HUES64 (cell line): ENCODE measurements around the gene AWAT2.

Experiments used
- H3K27ac ChIP-seq: 2 replicates; pipeline ENCODE4 v1.7.0; 2013; ENCODE audit warnings: low read depth, low read length, inconsistent platforms
- H3K27me3 ChIP-seq: 2 replicates; pipeline ENCODE4 v1.6.1; 2013; ENCODE audit warnings: mild to moderate bottlenecking, low read length; ENCODE audit not compliant: insufficient read depth
- H3K36me3 ChIP-seq: 2 replicates; pipeline ENCODE4 v1.6.1; 2013; ENCODE audit warnings: mild to moderate bottlenecking, low read length; ENCODE audit not compliant: insufficient read depth
- H3K4me1 ChIP-seq: 2 replicates; pipeline ENCODE4 v1.6.1; 2013; ENCODE audit warnings: mild to moderate bottlenecking, low read length, moderate library complexity; ENCODE audit not compliant: insufficient read depth
- H3K4me3 ChIP-seq: 2 replicates; pipeline ENCODE4 v1.5.1; 2013; ENCODE audit warnings: mild to moderate bottlenecking, low read length, moderate library complexity
- H3K9ac ChIP-seq: 2 replicates; pipeline ENCODE4 v1.6.1; 2013; ENCODE audit warnings: mild to moderate bottlenecking, low read depth, low read length
- H3K9me3 ChIP-seq: 2 replicates; pipeline ENCODE4 v1.6.1; 2013; ENCODE audit warnings: low read depth, low read length; ENCODE audit not compliant: insufficient read depth
- WGBS: fragments of 150-250, 120-280 bp; methylation state at CpG from one replicate; pipeline ENCODE4 v1.1.7; 2013; ENCODE audit warnings: missing lambda C conversion rate; 5-methylcytosine and 5-hydroxymethylcytosine counted together

The AWAT2 gene

DNA sequence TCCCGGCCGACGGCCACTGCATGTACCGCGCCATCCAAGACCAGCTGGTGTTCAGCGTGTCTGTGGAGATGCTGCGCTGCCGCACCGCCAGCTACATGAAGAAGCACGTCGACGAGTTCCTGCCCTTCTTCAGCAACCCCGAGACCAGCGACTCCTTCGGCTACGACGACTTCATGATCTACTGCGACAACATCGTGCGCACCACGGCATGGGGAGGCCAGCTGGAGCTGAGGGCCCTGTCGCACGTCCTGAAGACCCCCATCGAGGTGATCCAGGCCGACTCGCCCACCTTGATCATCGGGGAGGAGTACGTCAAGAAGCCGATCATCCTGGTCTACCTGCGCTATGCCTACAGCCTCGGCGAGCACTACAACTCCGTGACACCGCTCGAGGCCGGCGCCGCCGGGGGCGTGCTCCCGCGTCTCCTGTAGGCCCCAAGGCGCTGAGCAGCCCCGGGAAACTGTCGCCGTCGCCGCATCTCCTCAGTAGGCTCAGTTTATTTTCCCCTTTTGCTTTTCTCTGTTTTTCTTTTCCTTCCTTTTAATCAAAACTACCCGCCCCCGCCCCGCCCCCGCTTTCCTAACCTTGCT, 13.3 kb upstream of the AWAT2 start:
- Histone ChIP-seq H3K36me3 (no peaks in the 10 kb centered on the region), H3K9me3 (no peaks in the 10 kb centered on the region), H3K27me3 (no peaks in the 10 kb centered on the region), H3K4me1 (no peaks in the 10 kb centered on the region), H3K27ac (no peak overlapping the region), H3K4me3 (no peak overlapping the region), H3K9ac (no peak overlapping the region)
- WGBS: 97% methylated on average over 52 of the region's 52 CpGs

DNA sequence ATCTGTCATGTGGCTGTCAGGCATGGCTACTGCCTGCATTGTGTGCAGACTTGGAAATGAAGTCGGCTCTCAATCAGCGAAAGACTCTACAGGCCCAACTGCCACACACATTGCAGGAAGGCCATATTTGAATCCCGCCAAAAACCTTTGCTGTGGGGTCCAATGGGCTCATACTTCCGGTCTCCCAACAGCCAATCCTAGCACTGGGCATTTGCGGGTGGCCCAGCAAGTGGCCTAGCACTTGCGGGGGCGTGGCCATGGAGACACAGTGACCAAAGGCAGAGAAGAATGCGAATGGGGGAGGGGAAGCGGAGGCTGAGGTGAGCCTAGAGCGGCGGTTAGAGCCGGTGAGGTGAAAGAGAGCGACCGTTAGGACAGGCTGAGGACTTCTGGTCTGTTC, 12.3 kb upstream of the AWAT2 start, which contains the start of gene OTUD6A:
OTUD6A (plus strand) TSS at position 382 of the 400 bp plus-strand sequence. CDS start 68 bp downstream, outside the sequence.
- H3K4me3 ChIP-seq: no peak within 1 kb of the TSS
- H3K36me3 ChIP-seq: no peaks in the 10 kb centered on the region
- no peaks in the 10 kb centered on the region for H3K9me3 ChIP-seq
- no peak within 1 kb of the TSS for H3K27ac ChIP-seq
- H3K9ac ChIP-seq: no peak within 1 kb of the TSS
- 93% methylated on average over 14 of the region's 14 CpGs for WGBS
- H3K4me1 ChIP-seq: no peaks in the 10 kb centered on the region
- no peaks in the 10 kb centered on the region for H3K27me3 ChIP-seq

DNA sequence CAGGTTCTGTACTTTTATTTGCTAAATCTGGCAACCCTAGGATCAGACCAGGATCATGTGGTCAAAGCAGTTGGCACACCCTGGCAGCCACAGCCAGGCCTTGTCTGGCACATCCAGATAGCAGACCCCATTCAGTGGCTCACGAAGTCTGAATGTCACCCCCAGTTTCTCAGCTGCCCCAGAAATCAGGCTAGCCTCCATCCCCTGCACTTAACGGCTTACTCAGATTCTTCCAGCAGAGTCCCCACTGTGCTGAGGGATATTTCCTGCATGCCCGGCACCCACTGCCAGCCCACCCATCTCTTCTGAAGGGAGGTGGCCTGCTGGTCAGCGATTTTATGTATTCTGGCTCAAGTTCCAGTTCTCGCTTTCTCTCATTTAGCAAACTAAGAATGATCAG, 4.7 kb upstream of the AWAT2 start:
- no peaks in the 10 kb centered on the region for H3K36me3 ChIP-seq
- no peak overlapping the region for H3K27ac ChIP-seq
- no peak overlapping the region for H3K4me3 ChIP-seq
- no peak overlapping the region for H3K9ac ChIP-seq
- no peaks in the 10 kb centered on the region for H3K27me3 ChIP-seq
- H3K4me1 ChIP-seq: no peaks in the 10 kb centered on the region
- H3K9me3 ChIP-seq: no peaks in the 10 kb centered on the region
- 87% methylated on average over 5 of the region's 5 CpGs for WGBS

DNA sequence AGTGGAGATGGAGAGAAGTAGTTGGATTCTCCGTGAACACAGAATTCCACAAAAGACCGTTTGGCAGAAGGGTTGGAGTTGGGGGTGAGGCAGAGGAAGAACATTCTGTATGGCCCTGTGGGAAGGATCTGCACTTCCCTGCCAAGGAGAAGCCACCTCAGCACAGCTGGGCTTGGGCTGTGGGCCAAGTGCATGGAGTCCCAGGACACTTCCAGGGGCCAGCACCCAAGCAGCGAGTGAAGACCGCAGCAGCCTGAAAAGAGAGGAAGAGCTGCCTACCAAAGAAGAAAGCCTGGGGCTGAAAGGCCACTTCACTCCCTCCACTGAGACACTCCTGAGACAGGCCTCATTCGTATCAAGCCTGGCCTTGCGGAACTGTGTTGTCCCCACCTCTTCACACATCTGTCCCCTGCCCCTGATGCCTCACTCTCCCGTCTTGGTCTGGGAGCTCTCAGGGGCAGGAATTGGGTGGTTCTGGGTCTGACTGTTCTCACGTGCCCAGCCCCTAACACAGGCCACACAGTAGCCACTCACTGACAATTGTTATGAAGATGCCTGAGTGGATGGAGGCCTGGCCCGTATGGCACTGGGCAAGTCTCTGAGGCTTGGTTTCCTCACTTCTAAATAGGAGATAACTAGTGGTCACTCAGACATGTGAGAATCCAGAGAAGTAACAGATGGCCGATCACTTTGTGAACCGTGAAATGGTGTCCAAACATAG, 3.3 kb upstream of the AWAT2 start:
- no peaks in the 10 kb centered on the region for H3K9me3 ChIP-seq

DNA sequence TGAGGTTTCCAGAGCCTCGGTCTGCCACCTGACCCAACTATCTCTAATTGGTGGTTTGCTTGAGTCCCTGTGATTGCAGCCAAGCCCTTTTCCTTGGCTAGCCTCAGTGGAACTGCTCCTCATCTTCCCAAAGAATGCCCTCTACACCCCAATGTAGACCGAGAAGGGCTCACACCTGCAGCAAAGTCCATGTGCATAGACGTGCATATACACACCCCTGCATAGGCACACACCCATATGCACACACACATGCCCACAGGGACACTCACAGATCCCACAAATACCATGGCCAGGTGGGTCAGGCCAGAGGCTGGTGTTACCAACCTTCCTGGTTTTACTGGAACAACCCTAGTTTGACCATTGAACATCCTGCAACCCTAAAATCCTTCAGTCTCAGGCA, 332 bp downstream of the AWAT2 start:
- no peak overlapping the region for H3K27ac ChIP-seq
- 91% methylated on average over 3 of the region's 3 CpGs for WGBS
- no peaks in the 10 kb centered on the region for H3K4me1 ChIP-seq
- H3K4me3 ChIP-seq: no peak overlapping the region
- no peaks in the 10 kb centered on the region for H3K36me3 ChIP-seq
- H3K27me3 ChIP-seq: no peaks in the 10 kb centered on the region
- H3K9me3 ChIP-seq: no peaks in the 10 kb centered on the region
- H3K9ac ChIP-seq: no peak overlapping the region

More for the DNA sequence above, 3.3 kb upstream of the AWAT2 start:
- Histone ChIP-seq H3K27me3 (no peaks in the 10 kb centered on the region), H3K4me3 (no peak overlapping the region), H3K27ac (no peak overlapping the region), H3K36me3 (no peaks in the 10 kb centered on the region), H3K4me1 (no peaks in the 10 kb centered on the region), H3K9ac (no peak overlapping the region)
- WGBS: 83% methylated on average over 11 of the region's 11 CpGs

DNA sequence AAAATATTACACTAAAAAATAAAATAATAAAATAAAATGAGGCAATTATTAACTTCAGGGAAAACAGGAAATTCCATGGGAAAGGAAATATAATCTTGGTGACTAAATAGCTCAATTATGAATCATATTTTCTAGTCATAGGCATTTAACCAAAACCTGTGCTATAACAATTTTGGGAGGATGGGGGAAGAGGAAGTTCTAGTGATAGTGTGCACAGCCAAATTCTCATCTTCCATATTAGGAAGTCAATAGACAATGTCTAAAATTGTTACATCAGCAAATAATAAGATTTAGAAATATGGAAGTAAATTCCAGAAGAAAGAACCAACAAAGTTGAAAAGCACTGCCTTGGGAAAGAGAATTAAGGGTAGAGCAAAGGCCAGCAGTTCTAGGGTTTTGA, 2.8 kb downstream of the AWAT2 start:
- Histone ChIP-seq H3K4me1 (no peaks in the 10 kb centered on the region), H3K4me3 (no peak overlapping the region), H3K27ac (no peak overlapping the region), H3K9me3 (no peaks in the 10 kb centered on the region), H3K27me3 (no peaks in the 10 kb centered on the region), H3K9ac (no peak overlapping the region), H3K36me3 (no peaks in the 10 kb centered on the region)

DNA sequence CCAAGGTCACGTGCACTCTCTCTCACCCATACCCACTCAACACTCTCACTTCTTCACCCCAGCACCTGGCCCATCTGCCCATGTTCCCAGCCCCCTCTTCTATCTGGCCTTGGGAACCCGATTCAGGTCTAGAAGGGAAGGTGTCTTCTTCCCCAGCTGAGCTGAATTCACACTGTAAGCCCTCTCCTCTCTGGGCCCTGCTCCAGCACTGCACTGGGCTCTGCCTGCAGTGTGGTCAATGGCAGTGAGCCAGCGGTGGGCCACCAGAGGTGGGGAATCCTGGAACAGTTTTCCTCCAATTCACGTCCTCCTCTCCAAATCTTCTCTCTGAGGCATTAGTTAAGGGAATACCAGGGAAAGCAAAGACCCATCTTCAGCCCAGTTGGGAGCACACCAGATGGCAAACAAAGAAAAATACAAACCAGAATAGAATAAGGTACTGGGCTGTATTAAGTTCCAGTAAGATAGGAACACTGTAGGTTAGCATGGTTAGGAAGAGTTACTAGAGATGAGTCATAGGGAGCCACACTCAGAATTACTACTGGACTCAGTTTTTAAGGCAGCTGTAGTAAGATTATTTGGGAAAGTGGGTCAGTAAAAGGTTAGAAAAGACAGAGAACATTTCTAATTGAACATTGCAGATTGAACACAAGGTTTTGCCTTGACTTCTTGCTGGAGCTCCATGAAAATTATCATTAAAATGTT, 5.0 kb downstream of the AWAT2 start:
- Histone ChIP-seq H3K9me3 (no peaks in the 10 kb centered on the region), H3K4me1 (no peaks in the 10 kb centered on the region), H3K27me3 (no peaks in the 10 kb centered on the region), H3K36me3 (no peaks in the 10 kb centered on the region), H3K4me3 (no peak overlapping the region), H3K27ac (no peak overlapping the region), H3K9ac (no peak overlapping the region)
- WGBS: 93% methylated on average over 3 of the region's 4 CpGs

DNA sequence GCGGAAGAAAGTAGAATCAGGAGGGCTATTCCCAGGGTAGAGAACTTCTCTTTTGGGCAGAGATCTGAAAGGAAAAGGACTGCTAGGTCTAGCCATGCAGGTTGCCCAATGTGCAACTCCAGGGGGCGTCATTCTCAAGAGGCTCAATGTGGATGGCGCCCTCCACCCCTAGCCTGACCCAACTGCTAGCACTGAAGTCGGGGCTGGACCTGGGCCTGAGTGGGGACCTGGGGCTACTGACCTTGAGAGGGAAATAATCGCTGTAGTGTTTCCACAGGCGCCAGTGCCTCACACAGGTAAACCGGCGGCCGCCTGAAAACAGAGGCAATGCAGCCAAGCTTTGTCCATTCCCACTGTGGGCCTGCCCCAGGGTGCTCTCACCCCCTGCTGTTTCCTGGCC, 6.1 kb downstream of the AWAT2 start:
- Histone ChIP-seq H3K36me3 (no peaks in the 10 kb centered on the region), H3K9me3 (no peaks in the 10 kb centered on the region), H3K9ac (no peak overlapping the region), H3K27me3 (no peaks in the 10 kb centered on the region), H3K4me1 (no peaks in the 10 kb centered on the region), H3K27ac (no peak overlapping the region), H3K4me3 (no peak overlapping the region)
- 91% methylated on average over 9 of the region's 9 CpGs for WGBS

DNA sequence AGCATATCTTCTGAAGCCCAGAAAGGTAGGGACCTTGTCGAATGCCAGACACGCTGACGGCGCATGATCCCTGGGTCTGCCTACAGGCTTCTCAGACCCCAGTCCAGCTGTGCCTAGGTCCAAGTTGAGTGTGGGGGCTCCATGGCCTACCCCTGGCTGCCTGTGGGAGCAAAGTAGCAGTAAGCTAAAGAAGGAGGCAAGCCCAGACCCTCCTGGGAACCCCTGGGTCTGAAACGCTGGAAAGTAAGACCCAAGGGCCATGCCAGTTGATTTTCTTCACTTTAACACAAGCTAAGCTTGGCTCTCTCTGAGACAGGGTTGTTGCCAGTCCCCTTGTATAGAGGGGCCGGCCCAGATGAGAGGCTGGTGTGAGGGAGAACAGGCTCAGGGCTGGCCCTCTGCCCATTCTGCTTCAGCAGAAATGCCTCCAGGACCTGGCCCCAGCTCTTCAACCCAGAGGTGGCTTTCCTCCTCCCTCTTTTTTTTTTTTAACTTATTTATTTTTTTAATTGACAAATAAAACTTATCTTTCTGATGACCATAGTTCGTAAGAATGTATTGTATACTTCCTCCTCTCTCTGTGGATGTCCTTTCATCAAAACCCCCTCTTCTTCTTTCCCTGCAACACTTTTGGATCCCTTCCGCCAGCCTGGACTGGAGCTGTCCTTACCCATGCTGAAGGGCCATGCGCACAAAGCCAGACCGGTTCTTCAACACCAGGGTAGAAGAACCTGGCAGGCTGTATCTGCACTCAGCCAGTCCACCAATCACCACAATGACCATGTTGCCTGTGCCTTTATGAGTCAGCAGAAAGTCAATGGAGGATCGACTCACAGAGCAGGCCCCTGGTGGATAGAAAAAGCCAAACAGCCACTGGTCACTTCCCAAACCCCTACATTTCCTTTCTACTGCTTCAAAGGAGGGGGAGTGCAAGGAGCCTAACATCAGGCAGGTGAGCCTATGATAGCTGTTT, 7.1 kb downstream of the AWAT2 start:
- no peak overlapping the region for H3K9ac ChIP-seq
- H3K9me3 ChIP-seq: no peaks in the 10 kb centered on the region
- no peak overlapping the region for H3K27ac ChIP-seq
- no peak overlapping the region for H3K4me3 ChIP-seq
- no peaks in the 10 kb centered on the region for H3K4me1 ChIP-seq
- H3K36me3 ChIP-seq: no peaks in the 10 kb centered on the region
- H3K27me3 ChIP-seq: no peaks in the 10 kb centered on the region
- WGBS: 95% methylated on average over 11 of the region's 11 CpGs

DNA sequence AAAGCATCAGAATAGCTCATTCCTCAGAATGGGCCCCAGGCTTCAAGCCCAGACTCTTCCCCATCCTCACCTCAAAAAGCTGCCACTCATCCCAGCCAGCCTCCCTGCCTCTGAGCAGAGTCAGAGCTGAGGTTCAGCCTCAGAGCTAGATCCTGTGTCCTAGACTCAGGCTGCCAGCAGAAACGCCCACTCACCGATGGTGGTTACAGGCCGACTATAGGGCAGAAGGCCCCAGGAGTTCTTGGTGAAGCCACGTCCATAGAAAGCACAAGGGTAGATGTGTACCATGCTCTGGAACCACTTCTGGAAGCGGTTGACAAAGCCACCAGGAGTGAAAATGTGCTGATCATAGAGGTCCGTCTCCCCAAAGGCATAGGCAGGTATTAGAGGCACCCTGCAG, 7.7 kb downstream of the AWAT2 start:
- Histone ChIP-seq H3K4me3 (no peak overlapping the region), H3K9ac (no peak overlapping the region), H3K27ac (no peak overlapping the region), H3K9me3 (no peaks in the 10 kb centered on the region), H3K36me3 (no peaks in the 10 kb centered on the region), H3K4me1 (no peaks in the 10 kb centered on the region), H3K27me3 (no peaks in the 10 kb centered on the region)
- 97% methylated on average over 6 of the region's 6 CpGs for WGBS

DNA sequence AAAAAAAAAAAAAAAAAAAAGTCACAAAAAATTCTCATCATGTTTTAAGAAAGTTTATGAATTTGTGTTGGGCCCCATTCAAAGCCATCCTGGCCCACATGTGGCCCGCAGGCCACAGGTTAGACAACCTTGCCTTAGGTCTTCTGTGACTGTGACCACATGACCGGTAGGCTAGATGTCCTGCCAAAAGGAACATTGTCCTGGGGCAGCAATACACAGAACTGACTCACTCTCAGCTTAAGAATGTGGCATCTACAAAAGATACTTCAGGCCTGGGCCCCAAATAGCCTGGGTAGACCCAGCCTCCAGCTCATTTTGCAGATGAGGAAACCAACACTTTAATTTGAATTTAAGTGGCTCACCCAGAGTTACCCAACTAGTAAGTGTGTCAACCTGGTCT, 10.0 kb downstream of the AWAT2 start:
- H3K9ac ChIP-seq: no peak overlapping the region
- no peak overlapping the region for H3K27ac ChIP-seq
- no peaks in the 10 kb centered on the region for H3K9me3 ChIP-seq
- H3K36me3 ChIP-seq: no peaks in the 10 kb centered on the region
- no peaks in the 10 kb centered on the region for H3K27me3 ChIP-seq
- H3K4me1 ChIP-seq: no peaks in the 10 kb centered on the region
- WGBS: 91% methylated on average over 2 of the region's 2 CpGs
- no peak overlapping the region for H3K4me3 ChIP-seq
